Gastrocnemius medialis (tissue), 4 donors: ENCODE data around the gene CDC5L. TPM values are rescaled to one million over a fixed set of nuclear protein-coding genes. Genes with fewer than 3 reads are reported as not detected.
"Not testable (repeated sequence)": the region's sequence is repeated elsewhere in the genome, so short reads cannot be mapped to it uniquely, and the experiment has no call there.

Experiments used
- ATAC-seq, 2 donors: fragments of 150-250 bp; one replicate each; pipeline ENCODE4 v1.9.1; 2016
- DNase-seq, 2 donors: peaks; one replicate each; pipeline ENCODE4 v3.0.0-alpha.2; 2019
- H3K27ac ChIP-seq, 4 donors: fragments of 200-600 bp; sonication (generic); 1 replicate in 1 of 4; 2 replicates in 3 of 4; pipeline ENCODE4 v1.5.1; 2016 to 2018; ENCODE audit warnings: mild to moderate bottlenecking in 2 of 4, moderate library complexity in 1 of 4
- H3K27me3 ChIP-seq, 3 donors: fragments of 200-600 bp; sonication (generic) in 2 of 3; 1 replicate in 1 of 3; 2 replicates in 2 of 3; pipeline versions ENCODE4 v1.5.1 to v1.6.0; 2016 to 2019; ENCODE audit warnings: mild to moderate bottlenecking in 1 of 3, moderate library complexity in 1 of 3
- H3K36me3 ChIP-seq, 2 donors: fragments of 200-600 bp; sonication (generic) in 1 of 2; one replicate each; pipeline ENCODE4 v1.5.1; 2017 to 2018
- H3K4me1 ChIP-seq, 2 donors: fragments of 200-600 bp; sonication (generic) in 1 of 2; one replicate each; pipeline ENCODE4 v1.5.1; 2016 to 2017; ENCODE audit warnings: mild to moderate bottlenecking in 2 of 2
- H3K4me3 ChIP-seq, 4 donors: fragments of 200-600 bp; sonication (generic) in 3 of 4; 1 replicate in 1 of 4; 2 replicates in 3 of 4; pipeline ENCODE4 v1.5.1; 2016 to 2019; ENCODE audit warnings: mild to moderate bottlenecking in 2 of 4
- H3K9me3 ChIP-seq, 3 donors: fragments of 200-600 bp; sonication (generic) in 2 of 3; 1 replicate in 1 of 3; 2 replicates in 2 of 3; pipeline ENCODE4 v1.5.1; 2016 to 2019
- CTCF ChIP-seq, 5 experiments: fragments of 450-650 bp in 3 of 5; fragments of 200-600 bp in 2 of 5; sonication (generic) in 2 of 5; IDR thresholded peaks in 4 of 5; conservative IDR thresholded peaks in 1 of 5; 1 replicate in 4 of 5; 2 replicates in 1 of 5; pipeline ENCODE4 v1.5.1; 2016 to 2019; ENCODE audit warnings: antibody characterized with exemption in 5 of 5, mild to moderate bottlenecking in 3 of 5, moderate library complexity in 3 of 5
- POLR2A ChIP-seq, 2 donors: fragments of 450-650 bp; IDR thresholded peaks; one replicate each; pipeline ENCODE4 v1.6.1; 2017; ENCODE audit warnings: antibody characterized with exemption in 2 of 2, mild to moderate bottlenecking in 2 of 2, moderate library complexity in 2 of 2
- in situ Hi-C, 4 donors: fragments of 200-750 bp; cut with MboI; loops; one replicate each; pipeline versions ENCODE4 v1.15.0 to v1.8.0; 2017; ENCODE audit warnings: low sequenced_read_pairs in 4 of 4
- intact Hi-C: fragments of 100-400 bp; cut with DNase I; formaldehyde crosslinking; loops from one replicate; pipeline ENCODE4 v1.15.1; 2023; ENCODE audit warnings: low total_unique reads
- total RNA-seq, 4 donors: library from RNA; depleted of rRNA; stranded (reverse); fragments of >200 nt; gene quantifications; one replicate each; pipeline versions ENCODE4 v1.1.0 to v1.2.3, GENCODE V29; 2016

The CDC5L gene
- total RNA-seq, 4 donors from 2014 or later, result 26.3 to 30.3 (median 27.7) TPM

GRCh38 chr6:44349904-44350649, 37.4 kb upstream of the CDC5L start:
- no peak for DNase-seq
- H3K27me3 ChIP-seq, result no peaks in the 10 kb centered on the region
- TF ChIP-seq CTCF (IDR thresholded peaks at IDR 0.05 in 4 of 5, conservative IDR thresholded peaks at IDR 0.05 in 1 of 5) (no peak), POLR2A (IDR thresholded peaks at IDR 0.05) (no peak)
- intact Hi-C loops, result no loop called here
- no peak for ATAC-seq
- no peaks in the 10 kb centered on the region for H3K9me3 ChIP-seq
- no peak overlapping the region for H3K4me3 ChIP-seq
- no peaks in the 10 kb centered on the region for H3K4me1 ChIP-seq
- no peak overlapping the region for H3K27ac ChIP-seq
- in situ Hi-C loops, result loop anchor here in 2 of 4 donors (25.0 kb wide), 1 partner anchor 188 kb away; the partner anchor contains the start of gene CAPN11 (in 2 of the 2)
- no peaks in the 10 kb centered on the region for H3K36me3 ChIP-seq

- ATAC-seq, H3K4me1 ChIP-seq, H3K27ac ChIP-seq, H3K36me3 ChIP-seq, in situ Hi-C loops, H3K4me3 ChIP-seq, H3K27me3 ChIP-seq, DNase-seq, H3K9me3 ChIP-seq, intact Hi-C loops: not testable (repeated sequence)
These were observed 36.9 kb upstream of the CDC5L start for GRCh38 chr6:44350650-44350994.

- Histone ChIP-seq H3K27ac (no peak overlapping the region), H3K27me3 (no peaks in the 10 kb centered on the region), H3K36me3 (no peaks in the 10 kb centered on the region), H3K4me3 (no peak overlapping the region), H3K9me3 (no peaks in the 10 kb centered on the region), H3K4me1 (no peaks in the 10 kb centered on the region)
- in situ Hi-C loops, result no loop called here
- DNase-seq, result no peak
- no peak for ATAC-seq
- no peak for TF ChIP-seq CTCF (IDR thresholded peaks at IDR 0.05 in 4 of 5, conservative IDR thresholded peaks at IDR 0.05 in 1 of 5)
- TF ChIP-seq POLR2A (IDR thresholded peaks at IDR 0.05), result no peak
- intact Hi-C loops, result no loop called here
These were observed 35.2 kb upstream of the CDC5L start for GRCh38 chr6:44352259-44352658.

GRCh38 chr6:44353336-44353735, 34.2 kb upstream of the CDC5L start:
- TF ChIP-seq POLR2A (IDR thresholded peaks at IDR 0.05) (no peak), CTCF (IDR thresholded peaks at IDR 0.05 in 4 of 5, conservative IDR thresholded peaks at IDR 0.05 in 1 of 5) (no peak)
- DNase-seq (no peak), ATAC-seq (no peak)
- intact Hi-C loops, result no loop called here
- no peaks in the 10 kb centered on the region for H3K9me3 ChIP-seq
- no peaks in the 10 kb centered on the region for H3K36me3 ChIP-seq
- no peaks in the 10 kb centered on the region for H3K27me3 ChIP-seq
- no peak overlapping the region for H3K27ac ChIP-seq
- in situ Hi-C loops, result no loop called here
- no peaks in the 10 kb centered on the region for H3K4me1 ChIP-seq
- no peak overlapping the region for H3K4me3 ChIP-seq

GRCh38 chr6:44355640-44356039, 31.9 kb upstream of the CDC5L start:
- DNase-seq (no peak), ATAC-seq (no peak)
- no peaks in the 10 kb centered on the region for H3K36me3 ChIP-seq
- no peaks in the 10 kb centered on the region for H3K4me1 ChIP-seq
- in situ Hi-C loops, result no loop called here
- intact Hi-C loops, result no loop called here
- H3K27ac ChIP-seq, result no peak overlapping the region
- no peaks in the 10 kb centered on the region for H3K9me3 ChIP-seq
- no peak for TF ChIP-seq POLR2A (IDR thresholded peaks at IDR 0.05)
- no peak overlapping the region for H3K4me3 ChIP-seq
- H3K27me3 ChIP-seq, result no peaks in the 10 kb centered on the region

GRCh38 chr6:44356487-44356886, 31.0 kb upstream of the CDC5L start:
- Histone ChIP-seq H3K4me1 (no peaks in the 10 kb centered on the region), H3K36me3 (no peaks in the 10 kb centered on the region), H3K4me3 (no peak overlapping the region), H3K9me3 (no peaks in the 10 kb centered on the region), H3K27ac (no peak overlapping the region), H3K27me3 (no peaks in the 10 kb centered on the region)
- ATAC-seq (no peak), DNase-seq (no peak)
- in situ Hi-C loops (no loop called here), intact Hi-C loops (no loop called here)
- no peak for TF ChIP-seq POLR2A (IDR thresholded peaks at IDR 0.05)
- TF ChIP-seq CTCF (IDR thresholded peaks at IDR 0.05 in 4 of 5, conservative IDR thresholded peaks at IDR 0.05 in 1 of 5), result no peak
